C4-2B (cell line): ENCODE data around the gene NR1D2.

ENCODE experiments used
- CTCF ChIP-seq: fragments of 450-650 bp; conservative IDR thresholded peaks from 2 replicates; pipeline ENCODE4 v1.5.1; 2017; ENCODE audit warnings: mild to moderate bottlenecking
- ZFX ChIP-seq: fragments of 450-650 bp; IDR thresholded peaks from 2 replicates; pipeline ENCODE4 v1.6.1; 2017

GRCh38 chr3:23966328-23966727 lies 21.2 kb downstream of the NR1D2 start:
- TF ChIP-seq CTCF (no peak), ZFX (no peak)
